Thoracic aorta (tissue), 2 donors: ENCODE results near the gene ROBO3. TPM values are rescaled to one million over a fixed set of nuclear protein-coding genes. Genes with fewer than 3 reads are reported as not detected.

Source experiments
- ATAC-seq: fragments of 150-250 bp; one replicate; pipeline ENCODE4 v1.8.0; 2017; ENCODE audit warnings: low read depth; ENCODE audit not compliant: insufficient number of reproducible peaks, low FRiP score
- DNase-seq: peaks from one replicate; pipeline ENCODE4 v3.0.0-alpha.2; 2020; ENCODE audit warnings: low spot score
- H3K27ac ChIP-seq, 2 donors: fragments of 200-600 bp; sonication (generic); 1 replicate in 1 of 2; 2 replicates in 1 of 2; pipeline ENCODE4 v1.5.1; 2016; ENCODE audit warnings: mild to moderate bottlenecking in 2 of 2, moderate library complexity in 2 of 2
- H3K27me3 ChIP-seq: fragments of 200-600 bp; sonication (generic); replicated peaks from 2 replicates; pipeline ENCODE4 v1.6.0; 2016; ENCODE audit warnings: mild to moderate bottlenecking; ENCODE audit not compliant: insufficient read depth
- H3K36me3 ChIP-seq: fragments of 200-600 bp; sonication (generic); one replicate; pipeline ENCODE4 v1.5.1; 2016
- H3K4me1 ChIP-seq, 2 donors: fragments of 200-600 bp; sonication (generic); 1 replicate in 1 of 2; 2 replicates in 1 of 2; pipeline versions ENCODE4 v1.5.1 to v1.6.0; 2016; ENCODE audit warnings: low read depth in 2 of 2, mild to moderate bottlenecking in 1 of 2; ENCODE audit not compliant: control insufficient read depth in 1 of 2
- H3K4me3 ChIP-seq: fragments of 200-600 bp; sonication (generic); 2 replicates; pipeline ENCODE4 v1.5.1; 2016; ENCODE audit warnings: mild to moderate bottlenecking
- H3K9me3 ChIP-seq: fragments of 200-600 bp; sonication (generic); 2 replicates; pipeline ENCODE4 v1.5.1; 2016
- total RNA-seq, 2 donors: library from RNA; depleted of rRNA; stranded (reverse); fragments of >200 nt; gene quantifications; one replicate each; pipeline versions ENCODE4 v1.1.0 to v1.2.3, GENCODE V29; 2016
- TF ChIP-seq, protein P1 (sequence below): fragments of 200-600 bp; sonication (generic); IDR thresholded peaks from one replicate; pipeline ENCODE4 v1.5.1; 2019; ENCODE audit warnings: antibody characterized with exemption

The ROBO3 gene
- total RNA-seq, 2 donors from 2014 or later: 5.5 to 13.7 TPM

DNA sequence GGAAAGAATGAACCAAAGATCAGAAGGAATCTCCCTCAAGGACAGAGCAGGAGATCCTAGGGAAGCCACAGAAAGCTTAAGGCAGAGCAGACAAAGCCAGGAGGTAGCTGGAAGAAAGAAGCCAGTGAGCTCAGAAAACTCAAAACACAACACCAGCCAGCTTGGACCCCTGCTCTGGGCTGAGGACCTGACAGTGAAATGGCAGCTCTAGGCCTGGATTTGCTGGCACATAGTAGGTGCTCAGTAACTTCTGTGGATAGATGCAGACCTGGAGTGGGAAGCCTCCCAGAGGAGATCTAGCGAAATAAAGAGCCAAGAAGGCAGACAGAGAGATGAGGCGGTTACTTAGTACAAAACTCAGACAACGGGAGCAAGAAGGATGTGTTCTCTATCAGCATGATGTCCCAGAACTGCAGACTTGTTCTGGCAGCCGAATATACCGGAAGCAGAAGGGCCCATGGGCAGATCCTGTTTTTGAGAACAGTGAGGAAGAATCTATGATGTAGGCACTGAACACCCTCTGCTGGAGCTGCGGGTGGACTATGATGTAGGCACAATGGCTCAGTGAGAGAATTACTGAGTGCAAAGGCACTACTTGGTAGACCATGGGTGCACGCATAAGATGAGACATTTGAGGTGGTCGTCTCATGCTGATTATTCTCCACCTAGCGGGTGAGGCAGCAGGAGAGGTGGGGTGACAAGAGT, 27.7 kb downstream of the ROBO3 start:
- H3K36me3 ChIP-seq: no peaks in the 10 kb centered on the region
- no peaks in the 10 kb centered on the region for H3K4me1 ChIP-seq
- no peak for DNase-seq
- ATAC-seq: no peak
- no peak overlapping the region for H3K27ac ChIP-seq
- no peaks in the 10 kb centered on the region for H3K27me3 ChIP-seq
- no peaks in the 10 kb centered on the region for H3K9me3 ChIP-seq
- TF ChIP-seq, protein P1, sequence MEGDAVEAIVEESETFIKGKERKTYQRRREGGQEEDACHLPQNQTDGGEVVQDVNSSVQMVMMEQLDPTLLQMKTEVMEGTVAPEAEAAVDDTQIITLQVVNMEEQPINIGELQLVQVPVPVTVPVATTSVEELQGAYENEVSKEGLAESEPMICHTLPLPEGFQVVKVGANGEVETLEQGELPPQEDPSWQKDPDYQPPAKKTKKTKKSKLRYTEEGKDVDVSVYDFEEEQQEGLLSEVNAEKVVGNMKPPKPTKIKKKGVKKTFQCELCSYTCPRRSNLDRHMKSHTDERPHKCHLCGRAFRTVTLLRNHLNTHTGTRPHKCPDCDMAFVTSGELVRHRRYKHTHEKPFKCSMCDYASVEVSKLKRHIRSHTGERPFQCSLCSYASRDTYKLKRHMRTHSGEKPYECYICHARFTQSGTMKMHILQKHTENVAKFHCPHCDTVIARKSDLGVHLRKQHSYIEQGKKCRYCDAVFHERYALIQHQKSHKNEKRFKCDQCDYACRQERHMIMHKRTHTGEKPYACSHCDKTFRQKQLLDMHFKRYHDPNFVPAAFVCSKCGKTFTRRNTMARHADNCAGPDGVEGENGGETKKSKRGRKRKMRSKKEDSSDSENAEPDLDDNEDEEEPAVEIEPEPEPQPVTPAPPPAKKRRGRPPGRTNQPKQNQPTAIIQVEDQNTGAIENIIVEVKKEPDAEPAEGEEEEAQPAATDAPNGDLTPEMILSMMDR: no peak
- no peak overlapping the region for H3K4me3 ChIP-seq

DNA sequence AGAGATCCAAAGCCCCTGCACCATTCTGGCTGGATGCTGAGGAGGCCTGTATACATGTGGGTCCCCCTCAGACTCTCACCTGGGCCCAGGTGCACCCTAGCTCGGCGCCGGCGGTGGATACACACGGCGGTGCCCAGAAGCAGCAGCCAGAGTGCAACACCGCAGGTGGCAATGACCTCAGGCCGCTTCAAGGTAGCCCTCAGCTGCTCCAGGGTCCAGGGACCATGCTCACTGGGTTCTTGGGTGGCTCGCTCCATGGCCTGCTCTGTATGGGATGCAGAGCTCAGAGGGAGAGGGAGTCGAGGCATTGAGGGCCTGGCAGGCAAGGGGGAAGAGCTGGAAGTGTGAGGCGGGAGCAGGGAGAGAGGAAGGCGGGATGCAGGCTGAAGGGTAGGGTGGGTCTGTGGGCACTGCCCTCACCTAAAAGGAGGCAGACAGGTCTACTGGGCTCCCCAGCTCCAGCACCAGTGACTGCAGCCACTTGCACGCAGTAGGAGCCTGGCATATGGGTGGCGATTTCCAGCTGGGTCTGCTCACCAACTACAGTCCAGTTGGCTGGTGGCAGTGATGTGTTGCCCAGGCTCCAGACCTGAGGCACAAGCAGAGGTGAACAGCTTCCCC, 28.7 kb downstream of the ROBO3 start:
- Histone ChIP-seq H3K4me3 (no peak overlapping the region), H3K27me3 (no peaks in the 10 kb centered on the region), H3K27ac (no peak overlapping the region), H3K9me3 (no peaks in the 10 kb centered on the region), H3K36me3 (no peaks in the 10 kb centered on the region), H3K4me1 (peaks cover 0 to 4% of the 10 kb centered on the region in 2 donors)
- DNase-seq (no peak), ATAC-seq (no peak)
- TF ChIP-seq, protein P1: no peak

DNA sequence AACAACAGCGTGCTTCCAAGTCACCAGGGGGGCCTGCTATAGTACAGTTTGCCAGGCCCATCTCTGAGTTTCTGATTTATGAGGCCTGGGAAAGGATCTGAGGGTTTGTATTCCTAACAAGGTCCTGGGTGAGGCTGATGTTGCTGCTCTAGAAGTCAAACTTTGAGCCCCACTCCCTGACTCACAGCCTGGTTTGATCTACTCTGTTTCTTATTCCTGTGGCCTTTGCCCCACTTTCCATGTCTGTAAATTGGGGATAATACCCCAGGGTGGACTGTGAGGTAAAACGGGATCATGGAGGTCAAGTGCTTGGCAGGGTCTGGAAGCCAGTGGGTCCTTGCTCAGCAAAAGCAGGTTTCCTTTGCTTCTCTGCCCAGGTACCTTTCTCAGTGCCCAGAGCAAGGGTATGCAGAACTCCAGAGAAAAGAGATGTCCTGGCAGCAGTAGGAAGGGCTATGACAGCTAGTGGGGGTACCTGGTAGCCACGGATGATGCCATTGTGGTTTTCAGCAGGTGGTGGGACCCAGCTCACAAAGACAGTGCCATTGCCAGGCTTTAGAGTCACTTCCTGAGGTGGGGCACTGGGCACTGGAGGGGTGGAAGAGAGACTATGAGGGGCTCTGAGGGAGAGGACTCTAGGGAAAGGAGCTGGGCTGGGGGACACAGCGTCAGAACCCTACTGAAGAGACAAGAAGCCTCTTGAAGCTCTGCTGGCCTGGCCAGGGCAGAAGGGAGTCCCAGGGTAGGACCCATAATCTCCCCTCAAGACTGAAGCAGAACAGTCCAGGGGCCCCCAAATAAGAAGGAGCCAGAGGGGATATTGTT, 29.6 kb downstream of the ROBO3 start:
- no peak overlapping the region for H3K27ac ChIP-seq
- H3K36me3 ChIP-seq: no peaks in the 10 kb centered on the region
- H3K4me3 ChIP-seq: no peak overlapping the region
- H3K4me1 ChIP-seq: peaks cover 0 to 4% of the 10 kb centered on the region in 2 donors
- TF ChIP-seq, protein P1: no peak
- H3K9me3 ChIP-seq: no peaks in the 10 kb centered on the region
- H3K27me3 ChIP-seq: no peaks in the 10 kb centered on the region
- DNase-seq: no peak
- ATAC-seq: no peak

DNA sequence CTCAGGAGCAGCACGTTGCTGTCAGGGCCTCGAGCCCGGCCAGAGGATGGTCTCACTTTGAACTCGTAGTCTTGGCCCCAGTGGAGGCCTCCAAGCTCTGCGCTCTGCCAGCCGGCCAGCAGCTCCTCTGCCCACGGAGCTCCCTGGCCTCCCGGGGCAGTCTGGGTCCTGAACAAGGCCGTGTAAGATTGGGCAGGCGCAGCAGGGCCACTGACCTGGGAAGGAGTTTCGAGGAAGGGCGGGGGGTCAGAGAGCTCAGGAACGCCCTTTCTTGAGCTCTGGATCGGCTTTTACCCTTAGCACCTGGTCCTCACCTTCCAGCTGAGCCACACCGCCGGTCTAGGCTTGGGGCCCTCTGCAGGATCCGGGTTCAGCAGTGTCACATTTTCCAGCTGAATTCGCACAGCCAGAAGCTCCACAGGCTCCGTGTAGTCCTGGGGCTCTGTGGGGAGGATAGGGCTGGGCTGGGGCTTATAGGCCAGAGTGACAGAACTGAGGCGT, 30.3 kb downstream of the ROBO3 start:
- ATAC-seq (no peak), DNase-seq (no peak)
- no peak overlapping the region for H3K27ac ChIP-seq
- H3K36me3 ChIP-seq: no peaks in the 10 kb centered on the region
- H3K4me1 ChIP-seq: peaks cover 0 to 4% of the 10 kb centered on the region in 2 donors
- TF ChIP-seq, protein P1: no peak
- no peaks in the 10 kb centered on the region for H3K27me3 ChIP-seq
- H3K4me3 ChIP-seq: no peak overlapping the region
- no peaks in the 10 kb centered on the region for H3K9me3 ChIP-seq
